ENCODE data around the gene ECHS1.
"Not testable (repeated sequence)": the region's sequence is repeated elsewhere in the genome, so short reads cannot be mapped to it uniquely, and the experiment has no call there.

The ECHS1 gene

GRCh38 chr10:133397938-133398337 is 24.8 kb upstream of the ECHS1 start:
- DNase-seq = no peak

- no peak for DNase-seq
Observed at GRCh38 chr10:133396035-133396624, 23.0 kb upstream of the ECHS1 start.

GRCh38 chr10:133394801-133395221 is 21.7 kb upstream of the ECHS1 start:
- DNase-seq = peak in 1 of 2 experiments; percentile 46

GRCh38 chr10:133394064-133394663 is 21.0 kb upstream of the ECHS1 start, which contains the start of gene MTG1:
Gene MTG1, plus strand, starts transcription at chr10:133394157. Its CDS starts 64 bp downstream, at chr10:133394221.
- DNase-seq = peak; percentile 92 to 94

- no peak for DNase-seq
Observed at GRCh38 chr10:133393401-133394063, 20.4 kb upstream of the ECHS1 start.

GRCh38 chr10:133391761-133392518 is 18.8 kb upstream of the ECHS1 start:
- no peak for DNase-seq

- DNase-seq = no peak
Observed at GRCh38 chr10:133391249-133391635, 18.1 kb upstream of the ECHS1 start.

GRCh38 chr10:133390597-133391248 is 17.6 kb upstream of the ECHS1 start:
- DNase-seq = no peak

GRCh38 chr10:133388973-133389818 is 16.0 kb upstream of the ECHS1 start:
- DNase-seq = peak; percentile 70 to 75

GRCh38 chr10:133388236-133388972 is 15.2 kb upstream of the ECHS1 start:
- DNase-seq = peak; percentile 68 to 71

- DNase-seq = not testable (repeated sequence)
Observed at GRCh38 chr10:133386951-133387350, 13.8 kb upstream of the ECHS1 start.

- DNase-seq = no peak
Observed at GRCh38 chr10:133385214-133385613, 12.1 kb upstream of the ECHS1 start.

- DNase-seq = no peak
Observed at GRCh38 chr10:133384071-133384470, 10.9 kb upstream of the ECHS1 start.

- DNase-seq = no peak
Observed at GRCh38 chr10:133383551-133383950, 10.4 kb upstream of the ECHS1 start.

GRCh38 chr10:133381036-133381435 is 7.9 kb upstream of the ECHS1 start:
- DNase-seq = no peak

- no peak for DNase-seq
Observed at GRCh38 chr10:133379801-133380666, 6.9 kb upstream of the ECHS1 start.

GRCh38 chr10:133379152-133379800 is 6.1 kb upstream of the ECHS1 start, which contains the start of gene PAOX:
Gene PAOX, plus strand, starts transcription at chr10:133379262. Its CDS starts 55 bp downstream, at chr10:133379317.
- no peak for DNase-seq

GRCh38 chr10:133378251-133379096 is 5.3 kb upstream of the ECHS1 start:
- DNase-seq = peak; percentile 51 to 75
